Upper lobe of left lung (tissue), 4 donors: ENCODE measurements around the gene MYO18B.

ENCODE experiments used
- POLR2A ChIP-seq, 4 donors: fragments of 450-650 bp; IDR thresholded peaks; one replicate each; pipeline ENCODE4 v1.5.1; 2016 to 2017; ENCODE audit warnings: antibody characterized with exemption in 4 of 4, mild to moderate bottlenecking in 2 of 4
- TF ChIP-seq, protein P1 (sequence below), 6 experiments: fragments of 450-650 bp in 4 of 6; fragments of 200-600 bp in 2 of 6; sonication (generic) in 2 of 6; IDR thresholded peaks; one replicate each; pipeline ENCODE4 v1.5.1; 2016 to 2019; ENCODE audit warnings: antibody characterized with exemption in 6 of 6

DNA sequence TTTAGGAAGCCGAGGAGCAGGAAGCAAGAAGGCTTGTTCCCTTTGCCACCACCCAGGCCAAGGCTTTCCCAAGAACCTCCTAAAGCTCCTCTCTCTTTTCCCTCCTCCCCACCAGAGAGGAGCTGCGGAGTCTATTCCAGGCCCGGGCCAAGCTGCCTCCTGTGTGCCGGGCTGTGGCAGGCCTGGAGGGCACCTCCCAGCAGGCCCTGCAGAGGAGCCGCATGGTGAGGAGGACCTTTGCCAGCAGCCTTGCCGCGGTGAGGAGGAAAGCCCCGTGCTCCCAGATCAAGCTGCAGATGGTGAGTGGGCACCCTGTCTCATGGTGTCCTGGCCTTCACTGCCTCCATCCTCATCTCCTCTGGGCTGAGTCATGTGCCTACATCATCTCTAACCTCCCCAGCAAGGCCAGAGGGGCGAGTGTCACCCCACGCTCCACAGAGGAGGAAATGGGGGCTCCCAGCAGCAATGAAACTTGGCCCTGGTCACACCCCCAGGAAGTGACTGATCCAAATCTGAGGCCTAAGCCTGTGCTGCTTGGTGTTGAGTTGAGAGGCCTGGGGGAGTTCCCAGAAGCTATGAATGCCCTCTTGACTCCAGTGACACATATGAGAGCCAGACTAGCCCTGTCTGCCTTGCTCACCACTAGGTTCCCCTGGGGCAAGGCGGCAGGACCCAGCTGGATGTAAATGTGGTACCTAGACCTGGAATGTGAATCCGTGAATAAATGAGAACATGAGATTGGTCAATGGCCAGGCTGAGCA is 104.2 kb downstream of the MYO18B start:
- TF ChIP-seq, protein P1, sequence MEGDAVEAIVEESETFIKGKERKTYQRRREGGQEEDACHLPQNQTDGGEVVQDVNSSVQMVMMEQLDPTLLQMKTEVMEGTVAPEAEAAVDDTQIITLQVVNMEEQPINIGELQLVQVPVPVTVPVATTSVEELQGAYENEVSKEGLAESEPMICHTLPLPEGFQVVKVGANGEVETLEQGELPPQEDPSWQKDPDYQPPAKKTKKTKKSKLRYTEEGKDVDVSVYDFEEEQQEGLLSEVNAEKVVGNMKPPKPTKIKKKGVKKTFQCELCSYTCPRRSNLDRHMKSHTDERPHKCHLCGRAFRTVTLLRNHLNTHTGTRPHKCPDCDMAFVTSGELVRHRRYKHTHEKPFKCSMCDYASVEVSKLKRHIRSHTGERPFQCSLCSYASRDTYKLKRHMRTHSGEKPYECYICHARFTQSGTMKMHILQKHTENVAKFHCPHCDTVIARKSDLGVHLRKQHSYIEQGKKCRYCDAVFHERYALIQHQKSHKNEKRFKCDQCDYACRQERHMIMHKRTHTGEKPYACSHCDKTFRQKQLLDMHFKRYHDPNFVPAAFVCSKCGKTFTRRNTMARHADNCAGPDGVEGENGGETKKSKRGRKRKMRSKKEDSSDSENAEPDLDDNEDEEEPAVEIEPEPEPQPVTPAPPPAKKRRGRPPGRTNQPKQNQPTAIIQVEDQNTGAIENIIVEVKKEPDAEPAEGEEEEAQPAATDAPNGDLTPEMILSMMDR (IDR thresholded peaks at IDR 0.05): no peak
- TF ChIP-seq POLR2A (IDR thresholded peaks at IDR 0.05): no peak
